ENCODE data around the gene DPH1.

The DPH1 gene

DNA sequence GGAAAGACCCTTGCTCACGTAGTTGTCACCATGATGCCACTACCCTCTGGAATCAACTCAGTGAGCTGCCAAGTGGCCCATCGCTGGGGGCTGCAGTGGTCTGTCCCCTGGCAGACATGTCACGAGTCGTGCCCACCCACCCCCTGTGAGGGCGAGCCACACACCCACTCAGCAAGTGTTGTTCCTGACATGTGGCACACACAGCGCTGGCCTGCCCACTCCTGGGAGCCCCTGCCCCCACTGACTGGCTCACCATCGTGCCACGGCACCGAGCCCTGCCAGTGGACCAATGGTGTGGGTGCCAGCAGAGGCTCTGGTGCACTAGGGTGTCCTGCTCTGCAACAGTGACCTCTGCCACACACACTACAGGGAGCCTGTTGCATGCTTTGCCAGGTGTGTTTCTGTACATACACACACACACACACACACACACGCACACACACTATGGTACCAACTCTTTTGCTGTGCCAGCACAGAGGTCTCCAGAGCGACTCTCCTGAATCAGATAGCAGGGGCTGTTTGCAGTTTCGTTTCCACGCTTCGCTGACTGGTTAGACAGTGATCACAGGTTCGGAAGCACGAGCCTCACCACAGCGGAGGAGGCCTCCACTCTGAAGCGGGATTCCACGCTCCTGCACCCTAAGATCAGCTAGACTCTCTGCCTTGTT is 12.5 kb upstream of the DPH1 start:
- H3K4me3 ChIP-seq (ENCODE audit: low read depth in 1 of 2, low read length in 1 of 2) = no peak overlapping the region
- no peaks in the 10 kb centered on the region for H3K4me1 ChIP-seq (ENCODE audit: control insufficient read depth in 1 of 2, insufficient read depth in 1 of 2, low read depth in 1 of 2, low read length in 1 of 2)

DNA sequence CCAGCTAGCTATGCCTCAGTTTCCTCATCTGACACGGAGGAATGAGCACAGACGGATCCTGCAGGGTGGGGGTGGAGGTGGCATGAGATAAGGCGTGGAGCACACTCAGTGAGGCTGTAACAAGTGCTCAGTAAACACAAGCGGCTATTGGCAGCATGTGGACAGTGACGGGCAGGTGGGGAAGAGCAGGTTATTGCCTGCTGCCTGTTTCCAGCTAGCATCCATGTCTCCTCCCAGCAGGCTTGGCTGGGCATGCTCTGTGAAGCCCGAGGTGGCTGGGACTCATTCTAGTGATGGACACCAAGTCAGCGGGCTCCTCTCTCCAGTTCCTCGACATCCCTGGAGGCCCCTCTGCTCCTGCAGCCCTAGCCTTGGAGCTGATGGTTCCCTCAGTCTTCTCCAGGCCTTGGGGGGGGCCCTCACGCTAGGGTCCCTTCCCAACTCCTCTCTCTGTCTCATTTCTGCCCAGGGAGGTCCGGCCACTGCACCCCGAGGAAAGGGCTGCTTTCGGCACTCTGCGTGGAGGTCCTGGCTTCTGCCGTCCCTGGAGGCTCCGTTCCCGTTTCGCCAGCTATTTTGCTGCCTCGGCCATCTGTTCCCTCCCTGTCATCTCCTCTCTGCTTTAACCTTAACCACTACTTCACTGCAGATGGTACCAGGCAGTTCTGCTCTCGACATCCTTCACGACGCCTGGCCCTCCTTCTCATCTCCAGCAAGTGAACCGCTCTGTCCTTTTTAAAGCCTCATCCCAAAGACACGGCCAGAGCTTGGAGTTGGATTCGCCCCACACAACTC is 11.0 kb upstream of the DPH1 start:
- Histone ChIP-seq H3K36me3 (no peaks in the 10 kb centered on the region), H3K4me3 (ENCODE audit: low read depth in 1 of 2, low read length in 1 of 2) (no peak overlapping the region), H3K4me1 (ENCODE audit: control insufficient read depth in 1 of 2, insufficient read depth in 1 of 2, low read depth in 1 of 2, low read length in 1 of 2) (peaks cover 3 to 11% of the 10 kb centered on the region in 2 experiments), H3K9me3 (no peaks in the 10 kb centered on the region), H3K27me3 (peaks cover 83% of the 10 kb centered on the region), H3K27ac (no peak overlapping the region)
- TF ChIP-seq, protein P1, sequence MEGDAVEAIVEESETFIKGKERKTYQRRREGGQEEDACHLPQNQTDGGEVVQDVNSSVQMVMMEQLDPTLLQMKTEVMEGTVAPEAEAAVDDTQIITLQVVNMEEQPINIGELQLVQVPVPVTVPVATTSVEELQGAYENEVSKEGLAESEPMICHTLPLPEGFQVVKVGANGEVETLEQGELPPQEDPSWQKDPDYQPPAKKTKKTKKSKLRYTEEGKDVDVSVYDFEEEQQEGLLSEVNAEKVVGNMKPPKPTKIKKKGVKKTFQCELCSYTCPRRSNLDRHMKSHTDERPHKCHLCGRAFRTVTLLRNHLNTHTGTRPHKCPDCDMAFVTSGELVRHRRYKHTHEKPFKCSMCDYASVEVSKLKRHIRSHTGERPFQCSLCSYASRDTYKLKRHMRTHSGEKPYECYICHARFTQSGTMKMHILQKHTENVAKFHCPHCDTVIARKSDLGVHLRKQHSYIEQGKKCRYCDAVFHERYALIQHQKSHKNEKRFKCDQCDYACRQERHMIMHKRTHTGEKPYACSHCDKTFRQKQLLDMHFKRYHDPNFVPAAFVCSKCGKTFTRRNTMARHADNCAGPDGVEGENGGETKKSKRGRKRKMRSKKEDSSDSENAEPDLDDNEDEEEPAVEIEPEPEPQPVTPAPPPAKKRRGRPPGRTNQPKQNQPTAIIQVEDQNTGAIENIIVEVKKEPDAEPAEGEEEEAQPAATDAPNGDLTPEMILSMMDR (IDR thresholded peaks at IDR 0.05) = no peak

More for the DNA sequence above, 12.5 kb upstream of the DPH1 start:
- peaks cover 79% of the 10 kb centered on the region for H3K27me3 ChIP-seq
- H3K36me3 ChIP-seq = no peaks in the 10 kb centered on the region
- no peaks in the 10 kb centered on the region for H3K9me3 ChIP-seq
- TF ChIP-seq, protein P1 (IDR thresholded peaks at IDR 0.05) = no peak
- no peak overlapping the region for H3K27ac ChIP-seq

DNA sequence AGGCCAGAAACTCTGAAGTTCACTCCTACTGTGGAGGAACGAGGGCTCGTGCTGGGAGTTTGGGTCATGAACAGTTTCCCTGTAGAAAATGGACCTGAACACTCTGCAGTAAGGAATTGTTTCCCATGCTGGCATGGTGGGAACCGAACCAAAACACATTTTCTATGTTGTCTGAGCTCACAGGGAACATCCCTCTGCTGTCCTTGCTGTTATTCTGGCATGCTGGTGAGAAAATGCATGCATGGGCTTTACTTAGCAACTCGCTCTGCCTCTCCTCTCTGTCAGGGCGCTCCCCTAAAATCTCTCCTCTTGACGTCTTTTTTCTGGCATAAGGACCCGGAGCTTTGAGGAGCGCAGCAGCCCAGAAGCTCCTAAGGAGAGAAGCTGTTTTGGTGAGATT is 10.2 kb upstream of the DPH1 start:
- H3K9me3 ChIP-seq = no peaks in the 10 kb centered on the region
- no peak overlapping the region for H3K4me3 ChIP-seq (ENCODE audit: low read depth in 1 of 2, low read length in 1 of 2)
- H3K27ac ChIP-seq = no peak overlapping the region
- H3K36me3 ChIP-seq = no peaks in the 10 kb centered on the region
- TF ChIP-seq, protein P1 (IDR thresholded peaks at IDR 0.05) = no peak
- peaks cover 11 to 19% of the 10 kb centered on the region in 2 experiments for H3K4me1 ChIP-seq (ENCODE audit: control insufficient read depth in 1 of 2, insufficient read depth in 1 of 2, low read depth in 1 of 2, low read length in 1 of 2)
- peaks cover 85% of the 10 kb centered on the region for H3K27me3 ChIP-seq

DNA sequence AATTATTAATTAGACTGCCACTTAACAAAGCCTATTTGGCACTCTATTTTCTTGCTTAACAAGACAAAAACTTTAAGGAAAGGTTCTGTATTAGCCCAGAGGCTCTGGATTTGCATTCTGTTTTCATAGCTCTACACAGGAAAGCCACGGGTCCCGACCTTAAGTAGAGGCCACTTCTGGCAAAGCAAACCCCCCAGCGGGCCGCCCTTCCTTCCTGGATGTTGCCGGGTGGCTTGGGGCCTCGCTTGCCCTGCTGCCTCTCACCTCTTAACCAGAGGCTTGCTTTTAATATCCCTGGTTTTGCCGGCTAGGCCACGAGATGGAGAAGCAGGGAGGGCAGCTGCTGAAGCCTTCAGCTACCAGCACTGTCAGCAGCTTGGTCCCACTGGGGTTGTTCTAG is 9.2 kb upstream of the DPH1 start:
- Histone ChIP-seq H3K4me3 (ENCODE audit: low read depth in 1 of 2, low read length in 1 of 2) (no peak overlapping the region), H3K27me3 (peaks cover 95% of the 10 kb centered on the region), H3K9me3 (no peaks in the 10 kb centered on the region), H3K36me3 (no peaks in the 10 kb centered on the region), H3K4me1 (ENCODE audit: control insufficient read depth in 1 of 2, insufficient read depth in 1 of 2, low read depth in 1 of 2, low read length in 1 of 2) (peaks cover 21 to 29% of the 10 kb centered on the region in 2 experiments), H3K27ac (no peak overlapping the region)
- TF ChIP-seq, protein P1 (IDR thresholded peaks at IDR 0.05) = no peak

DNA sequence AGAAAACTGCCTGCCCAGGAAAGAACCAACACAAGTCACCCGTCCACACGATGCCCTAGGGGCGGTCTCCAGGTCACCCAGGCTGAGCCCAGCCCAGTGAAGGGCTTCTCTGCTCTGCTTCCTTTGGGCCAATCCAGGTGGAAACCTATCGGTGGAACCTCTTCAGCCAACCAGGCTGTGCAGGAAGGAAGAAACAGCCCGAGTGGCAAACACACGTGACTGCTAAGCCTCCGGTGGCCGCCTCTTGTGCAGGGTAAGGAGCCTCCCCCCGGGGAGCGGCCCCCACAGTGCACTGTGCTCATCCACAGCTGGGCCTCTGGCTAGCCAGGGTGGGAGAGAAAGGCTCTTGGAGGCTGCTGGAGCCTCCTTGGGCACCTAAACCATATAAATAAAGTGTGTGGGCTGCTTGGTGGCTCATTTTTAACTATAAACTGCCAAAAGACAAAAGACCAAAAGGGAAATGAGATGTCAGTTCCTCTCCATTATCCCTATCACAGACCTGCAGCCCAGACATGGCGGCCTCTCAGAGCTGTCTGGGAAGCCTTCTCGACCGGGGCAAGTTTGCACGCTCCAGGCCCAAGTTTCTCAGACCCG is 7.2 kb upstream of the DPH1 start:
- H3K27me3 ChIP-seq = peaks cover 100% of the 10 kb centered on the region
- TF ChIP-seq, protein P1 (IDR thresholded peaks at IDR 0.05) = no peak
- no peaks in the 10 kb centered on the region for H3K36me3 ChIP-seq
- peaks cover 21 to 32% of the 10 kb centered on the region in 2 experiments for H3K4me1 ChIP-seq (ENCODE audit: control insufficient read depth in 1 of 2, insufficient read depth in 1 of 2, low read depth in 1 of 2, low read length in 1 of 2)
- H3K27ac ChIP-seq = no peak overlapping the region
- H3K9me3 ChIP-seq = no peaks in the 10 kb centered on the region
- no peak overlapping the region for H3K4me3 ChIP-seq (ENCODE audit: low read depth in 1 of 2, low read length in 1 of 2)

All from neutrophil (primary cell).